T-helper 1 cell treated with Interleukin-12 subunit alpha and Interleukin-12 subunit beta and Interleukin-4 antibody, amounts not matched to agents 30 μg/mL and 1 μg/mL, for 36 hours (primary cell): ENCODE results near the gene KIR3DL2.
"Not testable (repeated sequence)": the region's sequence is repeated elsewhere in the genome, so short reads cannot be mapped to it uniquely, and the experiment has no call there.

ENCODE experiments used
- H3K27ac Mint-ChIP-seq: one replicate; pipeline ENCODE4 v1.8.0; 2021; ENCODE audit warnings: mild to moderate bottlenecking, mixed read lengths
- H3K27me3 Mint-ChIP-seq: one replicate; pipeline ENCODE4 v1.8.0; 2021; ENCODE audit warnings: low read depth, mixed read lengths
- H3K36me3 Mint-ChIP-seq: one replicate; pipeline ENCODE4 v1.8.0; 2021; ENCODE audit warnings: low read depth, mixed read lengths
- H3K4me1 Mint-ChIP-seq: one replicate; pipeline ENCODE4 v1.8.0; 2021; ENCODE audit warnings: low read depth, mixed read lengths
- H3K4me3 Mint-ChIP-seq: one replicate; pipeline ENCODE4 v1.8.0; 2021; ENCODE audit warnings: mild to moderate bottlenecking, moderate library complexity, mixed read lengths
- H3K9me3 Mint-ChIP-seq: one replicate; pipeline ENCODE4 v1.8.0; 2021; ENCODE audit warnings: mixed read lengths

The KIR3DL2 gene

GRCh38 chr19:54893406-54893805 is 43.2 kb downstream of the KIR3DL2 start:
- Mint-ChIP-seq H3K4me3 (no peak overlapping the region), H3K27me3 (peaks cover 7% of the 10 kb centered on the region), H3K36me3 (no peaks in the 10 kb centered on the region), H3K4me1 (no peaks in the 10 kb centered on the region), H3K9me3 (no peaks in the 10 kb centered on the region), H3K27ac (no peak overlapping the region)

GRCh38 chr19:54894106-54894505 is 43.9 kb downstream of the KIR3DL2 start:
- not testable (repeated sequence) for H3K27ac Mint-ChIP-seq, H3K9me3 Mint-ChIP-seq, H3K4me3 Mint-ChIP-seq, H3K36me3 Mint-ChIP-seq, H3K4me1 Mint-ChIP-seq
- H3K27me3 Mint-ChIP-seq, result peaks cover 13% of the 10 kb centered on the region

- Mint-ChIP-seq H3K9me3 (no peaks in the 10 kb centered on the region), H3K4me1 (no peaks in the 10 kb centered on the region), H3K36me3 (no peaks in the 10 kb centered on the region), H3K27me3 (peaks cover 13% of the 10 kb centered on the region), H3K4me3 (no peak overlapping the region), H3K27ac (no peak overlapping the region)
Measured at GRCh38 chr19:54896036-54896435, 45.8 kb downstream of the KIR3DL2 start.

GRCh38 chr19:54898685-54899084 is 48.4 kb downstream of the KIR3DL2 start:
- peaks cover 13% of the 10 kb centered on the region for H3K27me3 Mint-ChIP-seq
- H3K36me3 Mint-ChIP-seq, H3K9me3 Mint-ChIP-seq, H3K27ac Mint-ChIP-seq, H3K4me3 Mint-ChIP-seq, H3K4me1 Mint-ChIP-seq: not testable (repeated sequence)

DNA sequence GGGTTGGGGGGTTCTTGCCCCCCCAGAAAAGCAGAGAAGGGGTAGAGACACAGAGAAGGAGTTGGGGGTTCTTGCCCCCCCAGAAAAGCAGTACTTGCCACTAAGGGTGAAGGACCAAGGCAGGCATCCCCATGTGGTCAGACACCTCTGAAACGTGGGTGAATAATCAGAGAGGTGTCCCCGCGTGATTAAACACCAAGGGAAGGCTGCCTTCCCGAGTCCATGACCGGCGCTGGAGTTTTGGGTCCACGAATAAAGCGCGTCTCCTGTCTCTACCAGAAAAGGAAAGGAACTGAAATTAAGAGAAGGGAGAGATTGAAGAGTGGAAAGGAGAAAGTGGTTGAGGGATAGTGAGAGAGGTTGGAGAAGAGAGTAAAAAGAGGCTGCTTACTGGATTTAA is 49.4 kb downstream of the KIR3DL2 start:
- not testable (repeated sequence) for H3K36me3 Mint-ChIP-seq, H3K4me3 Mint-ChIP-seq, H3K27ac Mint-ChIP-seq

DNA sequence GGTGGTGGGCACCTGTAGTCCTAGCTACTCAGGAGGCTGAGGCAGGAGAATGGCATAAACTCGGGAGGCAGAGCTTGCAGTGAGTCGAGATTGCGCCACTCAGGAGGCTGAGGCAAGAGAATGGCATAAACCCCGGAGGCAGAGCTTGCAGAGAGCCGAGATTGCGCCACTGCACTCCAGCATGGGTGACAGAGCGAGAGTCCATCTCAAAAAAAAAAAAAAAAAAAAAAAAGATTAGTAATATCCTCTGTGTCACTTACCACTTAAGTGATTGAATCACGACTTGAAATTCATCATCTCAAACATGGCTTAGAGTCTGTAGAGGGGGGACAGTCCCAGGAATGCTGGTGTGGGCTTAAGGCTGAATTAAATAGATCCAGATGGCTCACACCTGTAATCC is 50.9 kb downstream of the KIR3DL2 start:
- H3K4me3 Mint-ChIP-seq, H3K36me3 Mint-ChIP-seq, H3K4me1 Mint-ChIP-seq, H3K27ac Mint-ChIP-seq, H3K9me3 Mint-ChIP-seq: not testable (repeated sequence)
- peaks cover 18% of the 10 kb centered on the region for H3K27me3 Mint-ChIP-seq

More for the DNA sequence above, 49.4 kb downstream of the KIR3DL2 start:
- not testable (repeated sequence) for H3K9me3 Mint-ChIP-seq, H3K4me1 Mint-ChIP-seq
- H3K27me3 Mint-ChIP-seq, result peaks cover 13% of the 10 kb centered on the region

DNA sequence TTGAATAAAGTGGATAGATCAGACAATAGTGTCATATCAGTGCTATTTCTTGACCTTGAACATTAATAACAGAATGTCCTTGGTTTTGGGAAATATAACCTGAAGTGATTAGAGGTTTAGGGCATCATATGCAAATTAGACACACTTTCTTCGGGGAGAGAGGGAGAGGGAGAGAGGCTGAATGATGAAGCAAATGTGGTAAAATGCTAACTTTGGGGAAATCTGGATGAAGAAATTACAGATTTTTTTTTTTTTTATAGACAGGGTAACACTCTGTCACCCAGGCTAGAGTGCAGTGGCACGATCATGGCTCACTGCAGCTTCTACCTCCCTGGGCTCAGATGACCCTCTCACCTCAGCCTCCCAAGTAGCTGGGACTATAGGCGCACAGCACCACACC is 51.8 kb downstream of the KIR3DL2 start:
- H3K9me3 Mint-ChIP-seq, result peaks cover 3% of the 10 kb centered on the region
- H3K27me3 Mint-ChIP-seq, result peaks cover 11% of the 10 kb centered on the region
- H3K36me3 Mint-ChIP-seq, result no peaks in the 10 kb centered on the region
- no peaks in the 10 kb centered on the region for H3K4me1 Mint-ChIP-seq
- no peak overlapping the region for H3K27ac Mint-ChIP-seq
- H3K4me3 Mint-ChIP-seq, result no peak overlapping the region

DNA sequence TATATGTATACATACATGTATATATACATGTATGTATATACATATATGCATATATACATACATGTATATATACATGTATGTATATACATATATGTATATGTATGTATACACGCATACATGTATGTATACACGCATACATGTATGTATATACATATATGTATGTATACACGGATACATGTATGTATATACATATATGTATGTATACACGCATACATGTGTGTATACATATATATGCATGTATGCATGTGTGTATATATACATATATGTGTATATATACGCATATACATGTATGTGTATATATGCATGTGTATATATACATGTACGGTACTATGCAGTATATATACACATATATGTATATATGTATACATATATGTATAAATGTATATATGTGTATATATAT is 53.1 kb downstream of the KIR3DL2 start:
- Mint-ChIP-seq H3K27me3 (peaks cover 11% of the 10 kb centered on the region), H3K9me3 (peaks cover 3% of the 10 kb centered on the region)

GRCh38 chr19:54904261-54904660 is 54.0 kb downstream of the KIR3DL2 start:
- not testable (repeated sequence) for H3K9me3 Mint-ChIP-seq, H3K4me3 Mint-ChIP-seq, H3K36me3 Mint-ChIP-seq, H3K27ac Mint-ChIP-seq, H3K27me3 Mint-ChIP-seq, H3K4me1 Mint-ChIP-seq

More for the DNA sequence above, 53.1 kb downstream of the KIR3DL2 start:
- Mint-ChIP-seq H3K36me3 (no peaks in the 10 kb centered on the region), H3K4me1 (no peaks in the 10 kb centered on the region), H3K4me3 (no peak overlapping the region), H3K27ac (no peak overlapping the region)

GRCh38 chr19:54905421-54905802 is 55.2 kb downstream of the KIR3DL2 start:
- H3K4me3 Mint-ChIP-seq, result no peak overlapping the region
- H3K9me3 Mint-ChIP-seq, result peaks cover 3% of the 10 kb centered on the region
- H3K36me3 Mint-ChIP-seq, result no peaks in the 10 kb centered on the region
- no peaks in the 10 kb centered on the region for H3K4me1 Mint-ChIP-seq
- H3K27me3 Mint-ChIP-seq, result peaks cover 5% of the 10 kb centered on the region
- H3K27ac Mint-ChIP-seq, result no peak overlapping the region

- H3K9me3 Mint-ChIP-seq, result peaks cover 3% of the 10 kb centered on the region
- H3K36me3 Mint-ChIP-seq, result no peaks in the 10 kb centered on the region
- no peak within 1 kb of the TSS for H3K27ac Mint-ChIP-seq
- H3K27me3 Mint-ChIP-seq, result peaks cover 5% of the 10 kb centered on the region
- H3K4me1 Mint-ChIP-seq, result no peaks in the 10 kb centered on the region
- H3K4me3 Mint-ChIP-seq, result no peak within 1 kb of the TSS
Measured at GRCh38 chr19:54905803-54906511, 55.7 kb downstream of the KIR3DL2 start, which contains the start of gene NCR1. NCR1 (plus strand) TSS chr19:54906148; CDS start chr19:54906188, 40 bp downstream.

DNA sequence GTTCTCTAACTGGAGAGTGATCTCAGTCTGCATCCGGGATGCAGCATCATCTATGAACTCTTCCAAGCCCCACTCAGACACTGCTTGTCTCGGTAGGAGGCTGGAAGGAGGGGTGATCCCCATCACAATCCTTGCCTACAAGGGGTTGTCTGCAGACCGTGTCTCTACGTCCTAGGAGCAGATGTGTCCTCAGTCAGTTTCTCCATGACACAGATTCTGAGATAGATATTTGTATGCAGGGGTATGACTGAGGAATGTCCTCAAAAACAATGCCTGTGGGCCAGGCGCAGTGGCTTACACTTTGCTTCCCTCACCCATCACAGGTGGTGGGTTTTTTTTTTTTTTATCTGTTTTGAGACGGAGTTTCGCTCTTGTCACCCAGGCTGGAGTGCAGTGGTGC is 56.6 kb downstream of the KIR3DL2 start:
- H3K4me3 Mint-ChIP-seq, result no peak overlapping the region
- no peak overlapping the region for H3K27ac Mint-ChIP-seq
- no peaks in the 10 kb centered on the region for H3K4me1 Mint-ChIP-seq
- peaks cover 5% of the 10 kb centered on the region for H3K27me3 Mint-ChIP-seq
- H3K9me3 Mint-ChIP-seq, result peaks cover 3% of the 10 kb centered on the region
- H3K36me3 Mint-ChIP-seq, result no peaks in the 10 kb centered on the region

GRCh38 chr19:54907899-54908298 is 57.7 kb downstream of the KIR3DL2 start:
- H3K9me3 Mint-ChIP-seq, H3K27ac Mint-ChIP-seq, H3K4me1 Mint-ChIP-seq, H3K27me3 Mint-ChIP-seq, H3K4me3 Mint-ChIP-seq, H3K36me3 Mint-ChIP-seq: not testable (repeated sequence)
